ENCODE results near the gene ABHD8.

Gene ABHD8, protein sequence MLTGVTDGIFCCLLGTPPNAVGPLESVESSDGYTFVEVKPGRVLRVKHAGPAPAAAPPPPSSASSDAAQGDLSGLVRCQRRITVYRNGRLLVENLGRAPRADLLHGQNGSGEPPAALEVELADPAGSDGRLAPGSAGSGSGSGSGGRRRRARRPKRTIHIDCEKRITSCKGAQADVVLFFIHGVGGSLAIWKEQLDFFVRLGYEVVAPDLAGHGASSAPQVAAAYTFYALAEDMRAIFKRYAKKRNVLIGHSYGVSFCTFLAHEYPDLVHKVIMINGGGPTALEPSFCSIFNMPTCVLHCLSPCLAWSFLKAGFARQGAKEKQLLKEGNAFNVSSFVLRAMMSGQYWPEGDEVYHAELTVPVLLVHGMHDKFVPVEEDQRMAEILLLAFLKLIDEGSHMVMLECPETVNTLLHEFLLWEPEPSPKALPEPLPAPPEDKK

DNA sequence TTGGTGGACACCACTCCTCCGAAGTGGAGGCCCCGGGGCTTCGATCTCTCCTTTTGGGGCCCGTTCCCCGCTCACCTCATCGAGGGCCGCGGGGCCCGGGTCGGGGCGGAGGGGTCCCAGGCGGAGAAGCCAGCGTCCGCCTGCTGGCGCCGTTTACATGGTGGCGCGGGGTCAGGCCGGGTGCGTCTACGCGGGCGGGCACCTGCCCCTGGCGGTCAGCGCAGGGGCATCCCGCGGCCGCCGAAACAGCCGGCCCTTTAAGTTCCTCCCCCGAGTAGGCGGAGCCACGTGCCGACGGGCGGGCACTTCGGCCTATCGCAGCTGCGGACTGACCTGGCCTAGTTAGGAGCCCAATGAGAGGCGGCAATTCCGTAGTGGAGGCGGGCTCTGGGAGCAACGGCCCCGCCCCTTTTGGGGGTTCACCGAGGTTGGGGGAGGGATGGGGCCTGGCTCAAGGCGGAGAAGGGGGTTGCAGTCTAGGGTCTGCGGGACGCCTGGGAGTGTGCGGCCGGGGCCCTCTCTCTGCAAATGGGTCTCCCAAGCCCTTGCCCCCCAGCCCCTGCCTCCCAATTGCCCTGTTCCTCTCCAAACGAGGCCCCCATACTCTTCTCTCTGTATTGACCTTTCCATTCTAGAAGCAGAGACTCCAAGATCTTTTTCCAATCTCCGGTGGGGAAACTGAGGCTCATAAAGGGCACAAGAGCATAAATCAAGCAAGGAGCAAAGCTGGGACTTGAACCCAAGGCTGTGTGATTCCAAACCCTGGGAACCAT lies at the start of gene ABHD8:
TSS of gene ABHD8 (minus strand) at position 259 of the 773 bp plus-strand sequence. CDS start 1,809 bp downstream, outside the sequence.
- peak; percentile 78 for DNase-seq (ENCODE audit: low read depth)

- no peak for DNase-seq (ENCODE audit: low read depth)
Measured at GRCh38 chr19:17352608-17353280, 49.5 kb upstream of the ABHD8 start.

DNA sequence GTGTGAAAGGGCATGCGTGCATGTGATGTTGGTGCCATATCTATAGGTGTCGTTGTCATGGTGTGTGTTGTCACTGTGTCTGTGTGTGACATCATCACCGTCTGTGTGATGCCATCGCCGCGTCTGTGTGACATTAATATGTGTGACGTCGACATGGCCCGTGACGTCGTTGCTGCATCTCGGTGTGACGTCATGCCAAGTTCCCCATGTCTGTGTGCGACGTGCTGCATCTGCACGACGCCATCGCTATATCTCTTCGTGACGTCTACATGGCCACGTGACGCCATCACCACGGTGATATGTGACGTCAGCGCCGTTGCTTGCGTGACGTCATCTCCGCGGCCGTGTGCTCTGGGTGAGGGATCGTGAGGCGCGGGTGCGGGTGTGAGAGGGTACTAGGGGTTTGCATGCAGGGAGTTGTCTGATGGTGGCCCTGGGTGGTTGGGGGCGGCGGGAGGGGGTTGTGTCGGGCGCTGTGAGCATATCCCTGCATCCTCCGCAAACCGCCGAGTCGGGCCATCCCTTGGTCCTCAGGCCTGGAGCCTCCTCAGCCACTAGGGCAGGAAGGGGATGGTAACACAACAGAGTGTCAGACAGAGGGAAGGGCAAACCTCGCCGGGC lies 48.7 kb upstream of the ABHD8 start:
- DNase-seq (ENCODE audit: low read depth): no peak

- no peak for DNase-seq (ENCODE audit: low read depth)
Measured at GRCh38 chr19:17348700-17349099, 45.5 kb upstream of the ABHD8 start.

DNA sequence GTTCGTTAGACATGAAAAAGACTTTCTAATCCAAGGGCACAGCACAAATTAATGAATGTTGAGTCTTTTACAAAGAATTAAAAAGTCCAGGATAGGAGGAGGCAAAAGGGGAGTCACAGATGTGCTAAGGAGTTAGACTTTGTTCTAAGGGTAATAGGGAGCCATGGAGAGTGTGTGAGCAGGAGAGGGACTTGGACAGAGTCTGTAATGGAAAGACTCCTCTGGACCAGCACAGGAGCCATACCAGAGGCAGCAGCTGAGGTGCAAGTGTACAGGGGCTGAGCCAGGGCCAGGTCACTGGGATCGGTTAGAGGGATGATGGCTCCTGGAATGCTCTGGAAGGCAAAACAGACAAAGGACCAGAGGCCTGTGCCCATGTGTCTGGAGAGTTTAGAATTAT lies 44.7 kb upstream of the ABHD8 start:
- no peak for DNase-seq (ENCODE audit: low read depth)

- DNase-seq (ENCODE audit: low read depth): no peak
Measured at GRCh38 chr19:17347361-17347760, 44.1 kb upstream of the ABHD8 start.

DNA sequence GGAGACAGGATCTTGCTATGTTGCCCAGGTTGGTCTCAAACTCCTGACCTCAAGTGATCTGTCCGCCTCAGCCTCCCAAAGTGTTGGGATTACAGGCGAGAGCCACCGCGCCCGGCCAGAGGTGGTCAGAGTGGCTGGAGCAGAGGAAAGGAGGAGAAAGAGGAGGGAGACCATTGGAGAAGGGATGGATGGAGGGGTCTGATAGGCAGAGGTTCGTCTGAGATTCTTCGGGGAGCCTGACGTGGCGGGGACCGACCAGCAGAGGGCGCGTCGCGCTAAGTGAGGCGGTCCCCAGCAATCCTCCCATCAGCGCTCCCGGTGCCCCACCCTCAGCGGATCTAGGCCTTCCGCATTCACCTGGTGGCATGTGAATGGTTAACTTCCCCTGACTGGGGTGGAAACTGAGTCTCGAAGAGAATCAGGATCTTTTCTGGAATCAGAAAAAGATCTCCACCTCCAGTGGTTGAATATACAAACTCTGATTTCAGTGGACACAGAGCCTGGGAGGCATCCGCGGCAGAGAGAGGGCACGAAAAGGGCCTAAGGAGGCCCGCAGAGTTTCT lies 43.0 kb upstream of the ABHD8 start:
- DNase-seq (ENCODE audit: low read depth): no peak

DNA sequence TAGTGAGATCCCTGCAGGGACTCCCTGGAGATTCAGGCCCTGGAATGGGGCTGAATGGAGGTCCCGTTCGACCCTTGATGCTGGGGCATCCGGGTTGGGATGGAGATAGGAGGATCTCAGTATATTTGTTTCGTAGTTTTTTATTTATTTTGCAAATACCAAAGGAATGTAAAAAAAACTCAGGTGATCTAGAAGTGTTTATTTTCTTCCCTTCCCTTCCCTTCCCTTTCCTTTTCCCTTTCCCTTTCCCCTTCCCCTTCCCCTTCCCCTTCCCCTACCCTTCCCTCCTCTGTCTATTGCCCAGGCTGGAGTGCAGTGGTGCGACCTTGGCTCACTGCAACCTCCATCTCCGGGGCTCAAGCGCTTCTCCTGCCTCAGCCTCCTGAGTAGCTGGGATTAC lies 38.6 kb upstream of the ABHD8 start:
- no peak for DNase-seq (ENCODE audit: low read depth)

DNA sequence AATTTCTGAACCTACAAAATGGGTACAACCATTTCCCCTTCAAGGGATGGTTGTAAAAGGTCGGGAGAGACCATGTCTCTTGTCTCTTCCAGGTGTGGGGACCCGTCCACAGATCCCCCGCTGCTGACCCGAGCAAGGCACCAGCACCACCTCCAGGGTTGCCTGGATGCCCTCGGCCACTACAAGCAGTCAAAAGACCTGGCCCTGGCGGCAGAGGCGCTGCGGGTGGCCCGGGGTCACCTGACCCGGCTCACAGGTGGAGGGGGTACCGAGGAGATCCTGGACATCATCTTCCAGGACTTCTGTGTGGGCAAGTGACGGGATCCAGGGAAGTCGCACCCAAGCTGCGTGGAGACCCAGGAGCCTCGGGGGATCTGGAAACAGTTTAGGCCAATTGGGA lies 38.2 kb upstream of the ABHD8 start:
- no peak for DNase-seq (ENCODE audit: low read depth)

DNA sequence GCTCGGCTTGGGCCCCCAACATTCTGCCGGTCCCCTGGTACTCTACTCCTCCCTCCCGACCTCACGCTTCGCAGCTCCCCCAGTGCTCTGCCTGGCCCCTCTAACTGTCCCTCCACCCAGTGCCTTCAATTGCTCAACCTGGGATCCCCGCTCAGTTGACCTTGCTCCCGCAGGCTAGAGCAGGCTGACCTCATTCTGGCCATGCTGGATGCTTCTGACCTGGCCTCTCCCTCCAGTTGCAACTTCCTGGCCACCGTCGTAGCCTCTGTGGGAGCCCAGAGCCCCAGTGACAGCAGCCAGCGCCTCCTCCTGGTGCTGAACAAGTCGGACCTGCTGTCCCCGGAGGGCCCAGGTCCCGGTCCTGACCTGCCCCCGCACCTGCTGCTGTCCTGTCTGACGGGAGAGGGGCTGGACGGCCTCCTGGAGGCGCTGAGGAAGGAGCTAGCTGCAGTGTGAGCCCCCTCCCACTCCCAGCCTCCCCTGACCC lies 37.7 kb upstream of the ABHD8 start:
- no peak for DNase-seq (ENCODE audit: low read depth)

GRCh38 chr19:17340302-17340870 lies 37.2 kb upstream of the ABHD8 start:
- DNase-seq (ENCODE audit: low read depth): no peak

- DNase-seq (ENCODE audit: low read depth): no peak
Measured at GRCh38 chr19:17339088-17339741, 36.0 kb upstream of the ABHD8 start.

DNA sequence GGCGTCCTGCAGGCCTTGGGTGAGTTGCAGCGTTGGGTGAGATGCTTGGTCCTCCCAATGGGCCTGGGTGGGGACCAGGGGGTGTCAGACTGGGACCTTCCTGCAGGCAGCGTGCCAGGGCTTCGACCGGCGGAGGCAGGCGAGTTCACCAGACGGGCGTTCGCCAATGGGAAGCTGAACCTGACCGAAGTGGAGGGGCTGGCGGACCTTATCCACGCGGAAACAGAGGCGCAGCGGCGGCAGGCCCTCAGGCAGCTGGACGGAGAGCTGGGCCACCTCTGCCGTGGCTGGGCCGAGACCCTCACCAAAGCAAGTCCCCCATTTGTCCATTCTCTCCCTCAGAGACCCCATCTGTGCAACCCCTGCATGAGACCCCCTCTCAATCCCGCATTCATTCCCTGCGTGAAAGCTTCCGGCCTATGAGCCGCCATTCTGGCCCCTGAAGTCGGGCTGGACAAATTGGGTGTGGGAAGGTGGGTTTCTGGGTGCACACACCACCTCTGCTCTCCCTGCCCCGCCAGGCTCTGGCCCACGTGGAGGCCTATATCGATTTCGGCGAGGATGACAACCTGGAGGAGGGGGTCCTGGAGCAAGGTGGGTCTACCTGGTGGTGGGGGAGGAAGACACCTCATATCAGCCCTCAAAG lies 35.3 kb upstream of the ABHD8 start:
- DNase-seq (ENCODE audit: low read depth): no peak

DNA sequence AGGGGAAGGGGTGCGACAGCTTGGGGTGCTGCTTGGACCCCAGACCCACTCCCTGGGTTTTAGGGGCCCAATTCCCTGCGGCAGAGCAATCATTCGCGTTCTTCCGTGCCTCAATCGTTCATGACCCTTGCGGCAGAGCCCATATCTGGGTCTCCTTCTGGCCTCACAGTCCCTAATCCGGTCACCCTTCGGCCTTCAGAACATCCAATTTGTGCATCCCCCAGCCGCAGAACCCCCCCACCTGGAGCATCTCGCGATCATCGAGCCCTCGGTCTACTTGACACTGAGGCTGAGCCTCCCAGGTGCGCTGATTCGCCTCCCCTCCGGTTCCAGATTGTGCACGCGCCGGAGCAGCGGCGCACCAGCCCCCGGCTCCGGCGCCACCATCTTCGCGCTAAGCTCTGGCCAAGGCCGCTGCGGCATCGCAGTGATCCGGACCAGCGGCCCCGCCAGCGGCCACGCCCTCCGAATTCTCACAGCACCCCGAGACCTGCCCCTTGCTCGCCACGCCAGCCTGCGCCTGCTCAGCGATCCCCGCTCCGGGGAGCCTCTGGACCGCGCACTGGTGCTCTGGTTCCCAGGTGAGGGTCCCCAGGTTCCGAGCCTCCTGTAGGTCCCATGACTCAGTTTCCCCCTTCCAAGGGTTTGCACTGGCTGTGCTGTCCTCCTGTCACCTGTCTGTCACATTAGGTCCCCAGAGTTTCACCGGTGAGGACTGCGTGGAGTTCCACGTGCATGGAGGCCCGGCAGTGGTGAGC lies 34.6 kb upstream of the ABHD8 start:
- DNase-seq (ENCODE audit: low read depth): no peak

DNA sequence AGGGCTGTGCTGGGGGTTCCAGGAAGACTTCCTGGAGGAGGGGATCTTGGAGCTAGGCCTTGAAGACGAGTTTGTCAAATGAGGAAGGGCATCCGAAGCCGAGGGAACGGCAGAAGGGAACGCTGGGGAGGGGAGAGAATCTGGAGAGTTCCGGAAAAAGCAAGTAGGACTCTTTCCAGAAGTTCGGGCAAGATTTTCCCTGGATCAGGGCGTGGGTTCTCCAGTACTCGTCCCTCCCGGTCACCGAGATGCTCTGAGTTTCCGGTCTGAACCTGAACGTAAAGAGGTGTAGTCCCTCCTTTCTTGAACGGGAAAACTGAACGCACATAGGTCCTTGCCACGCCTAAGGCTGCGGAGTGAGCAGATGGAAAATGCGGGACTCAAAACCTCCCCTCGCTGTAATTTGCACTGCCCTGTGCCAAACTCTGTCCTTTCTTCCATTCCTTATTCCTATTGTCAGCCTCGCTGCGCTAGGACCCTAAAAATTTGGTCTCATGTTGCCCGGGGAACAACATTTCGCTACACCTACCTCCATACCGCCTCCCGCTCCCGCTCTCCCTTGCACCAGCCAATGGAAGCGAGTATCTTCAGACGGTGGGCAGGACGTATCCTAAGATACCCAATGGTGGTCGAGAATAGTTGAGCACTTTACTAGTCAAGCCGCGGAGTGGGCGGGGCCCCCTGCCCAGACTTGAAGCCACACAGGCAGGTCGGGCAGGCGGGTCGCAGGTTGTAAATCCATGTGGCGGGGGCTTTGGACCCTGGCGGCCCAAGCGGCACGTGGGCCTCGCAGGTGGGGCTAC lies 33.8 kb upstream of the ABHD8 start, which contains the start of gene GTPBP3:
TSS of gene GTPBP3 (plus strand) at position 682 of the 803 bp plus-strand sequence. CDS start at position 741, 59 bp downstream.
- peak; percentile 96 for DNase-seq (ENCODE audit: low read depth)

DNA sequence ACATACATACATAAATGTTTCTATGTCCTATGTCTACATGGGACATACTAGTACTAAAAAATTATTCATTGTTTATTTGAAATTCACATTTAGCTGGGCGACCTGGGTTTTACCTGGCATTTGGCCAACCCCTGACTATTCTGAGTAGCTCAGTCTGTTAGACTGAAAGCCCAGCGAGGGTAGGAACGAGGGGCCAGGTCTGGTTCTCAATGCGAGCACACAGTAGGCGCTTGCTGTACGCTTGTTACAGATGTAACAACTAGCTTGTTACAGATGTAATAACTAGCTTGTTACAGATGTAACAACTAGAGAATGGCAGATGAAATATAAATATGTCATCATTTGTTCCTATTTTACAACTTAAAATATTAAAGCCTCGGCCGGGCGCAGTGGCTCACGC lies 32.4 kb upstream of the ABHD8 start:
- no peak for DNase-seq (ENCODE audit: low read depth)

DNA sequence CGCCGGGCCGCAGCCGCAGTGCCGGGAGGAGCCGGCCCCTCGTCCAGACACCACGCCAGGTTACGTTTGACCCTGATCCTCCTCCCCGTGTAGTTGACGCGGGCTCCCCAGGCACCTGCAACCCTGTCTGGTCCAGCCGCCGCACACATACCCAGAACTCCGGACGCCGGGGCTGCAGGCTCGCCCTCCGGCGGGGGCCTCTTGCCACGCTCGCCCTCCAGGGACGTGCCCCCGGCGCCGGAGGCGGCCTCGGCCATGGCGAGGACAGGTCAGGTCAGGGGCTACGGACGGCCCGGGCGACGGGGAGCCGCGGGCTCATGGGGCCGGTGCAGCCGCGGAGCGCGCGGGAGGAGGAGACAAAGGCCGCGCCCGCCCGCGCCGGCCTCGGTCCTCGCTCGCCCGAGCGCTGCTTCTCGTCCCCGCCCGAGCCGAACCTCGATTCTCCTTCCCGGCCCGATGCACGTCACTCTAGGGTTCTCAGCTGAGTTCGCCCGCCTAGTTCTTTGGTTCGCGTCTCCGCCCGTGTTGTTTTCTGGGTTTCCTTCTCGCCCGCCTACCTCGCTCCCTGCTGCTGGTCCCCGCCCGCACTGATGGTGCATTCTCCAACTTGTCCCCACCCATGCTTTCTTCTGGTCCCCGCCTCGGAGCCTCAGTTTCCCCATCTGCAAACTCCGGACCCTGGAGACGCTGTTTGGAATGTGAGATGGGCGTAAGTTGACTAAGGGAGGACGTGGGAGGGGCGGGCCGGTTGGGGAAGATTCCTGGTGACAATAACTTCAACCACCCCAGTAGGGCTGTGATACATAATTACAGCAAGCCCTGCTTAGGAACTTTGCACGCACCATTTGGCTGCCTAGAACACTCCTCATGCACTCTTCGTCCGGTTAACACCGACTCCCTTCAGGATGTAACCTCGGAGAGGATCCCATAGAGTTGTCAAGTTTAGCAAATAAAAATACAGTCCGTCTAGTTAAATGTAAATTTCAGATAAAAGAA lies 31.5 kb upstream of the ABHD8 start, which contains the start of gene ANO8:
TSS of gene ANO8 (minus strand) at position 442 of the 996 bp plus-strand sequence. CDS start at position 257, 185 bp downstream.
- peak; percentile 93 for DNase-seq (ENCODE audit: low read depth)

Measured in HS-27A (cell line).